Stimulated activated CD4-positive, alpha-beta T cell treated with anti-CD3 and anti-CD28 coated beads, Interleukin-15, amount 100 ng/mL, for 1 hour (primary cell): Measurements from ENCODE around the gene HIF1A.

Source experiments
- DNase-seq, 2 donors: peaks; one replicate each; pipeline ENCODE4 v3.0.0-alpha.2; 2020; ENCODE audit warnings: low read depth in 1 of 2, low spot score in 1 of 2

The HIF1A gene

GRCh38 chr14:61774861-61775260 lies 79.5 kb downstream of the HIF1A start:
- no peak for DNase-seq

- no peak for DNase-seq
Measured at GRCh38 chr14:61780125-61780524, 84.8 kb downstream of the HIF1A start.

GRCh38 chr14:61797309-61797708 lies 102.0 kb downstream of the HIF1A start:
- no peak for DNase-seq
